HG03135 (cell line): ENCODE results near the gene GALNT9.
"Not testable (repeated sequence)": the region's sequence is repeated elsewhere in the genome, so short reads cannot be mapped to it uniquely, and the experiment has no call there.

ENCODE experiments used
- ATAC-seq: cut with Tn5 transposase; IDR thresholded peaks from one replicate; pipeline ENCODE4 v1.9.1; 2021; ENCODE audit warnings: mild to moderate bottlenecking, moderate library complexity; ENCODE audit not compliant: unreplicated experiment

GALNT9 gene

DNA sequence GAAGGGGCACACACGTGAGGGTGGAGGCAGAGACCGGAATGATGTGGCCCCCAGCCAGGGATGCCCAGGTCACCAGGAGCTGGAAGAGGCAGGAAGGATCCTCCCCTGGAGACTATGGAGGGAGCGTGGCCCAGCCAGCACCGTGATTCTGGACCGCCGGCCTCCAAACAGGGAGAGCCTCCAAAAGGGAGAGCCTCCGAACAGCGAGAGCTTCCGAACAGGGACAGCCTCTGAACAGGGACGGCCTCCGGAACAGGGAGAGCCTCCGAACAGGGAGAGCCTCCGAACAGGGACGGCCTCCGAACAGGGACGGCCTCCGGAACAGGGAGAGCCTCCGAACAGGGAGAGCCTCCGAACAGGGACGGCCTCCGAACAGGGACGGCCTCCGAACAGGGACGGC, 33.8 kb downstream of the GALNT9 start:
- not testable (repeated sequence) for ATAC-seq

DNA sequence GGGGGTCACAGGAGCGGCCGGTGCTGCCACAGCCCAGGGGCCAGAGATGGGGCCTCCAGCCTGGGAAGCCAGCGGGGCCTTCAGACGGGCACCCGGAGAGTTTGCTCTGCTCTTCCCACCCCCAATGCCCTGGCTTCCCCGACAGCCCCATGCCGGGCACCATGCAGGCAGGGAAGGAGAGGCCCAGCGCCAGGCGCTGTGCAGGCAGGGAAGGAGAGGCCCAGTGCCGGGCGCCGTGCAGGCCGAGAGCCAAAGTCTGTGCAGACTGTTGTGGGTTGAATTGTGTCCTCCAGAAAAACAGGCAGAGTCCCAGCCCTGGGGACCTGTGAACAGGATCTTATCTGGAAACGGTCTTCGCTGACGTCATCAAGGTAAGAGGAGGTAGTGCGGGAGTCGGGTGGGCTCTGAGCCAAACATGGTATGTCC, 34.3 kb downstream of the GALNT9 start:
- ATAC-seq = no peak

DNA sequence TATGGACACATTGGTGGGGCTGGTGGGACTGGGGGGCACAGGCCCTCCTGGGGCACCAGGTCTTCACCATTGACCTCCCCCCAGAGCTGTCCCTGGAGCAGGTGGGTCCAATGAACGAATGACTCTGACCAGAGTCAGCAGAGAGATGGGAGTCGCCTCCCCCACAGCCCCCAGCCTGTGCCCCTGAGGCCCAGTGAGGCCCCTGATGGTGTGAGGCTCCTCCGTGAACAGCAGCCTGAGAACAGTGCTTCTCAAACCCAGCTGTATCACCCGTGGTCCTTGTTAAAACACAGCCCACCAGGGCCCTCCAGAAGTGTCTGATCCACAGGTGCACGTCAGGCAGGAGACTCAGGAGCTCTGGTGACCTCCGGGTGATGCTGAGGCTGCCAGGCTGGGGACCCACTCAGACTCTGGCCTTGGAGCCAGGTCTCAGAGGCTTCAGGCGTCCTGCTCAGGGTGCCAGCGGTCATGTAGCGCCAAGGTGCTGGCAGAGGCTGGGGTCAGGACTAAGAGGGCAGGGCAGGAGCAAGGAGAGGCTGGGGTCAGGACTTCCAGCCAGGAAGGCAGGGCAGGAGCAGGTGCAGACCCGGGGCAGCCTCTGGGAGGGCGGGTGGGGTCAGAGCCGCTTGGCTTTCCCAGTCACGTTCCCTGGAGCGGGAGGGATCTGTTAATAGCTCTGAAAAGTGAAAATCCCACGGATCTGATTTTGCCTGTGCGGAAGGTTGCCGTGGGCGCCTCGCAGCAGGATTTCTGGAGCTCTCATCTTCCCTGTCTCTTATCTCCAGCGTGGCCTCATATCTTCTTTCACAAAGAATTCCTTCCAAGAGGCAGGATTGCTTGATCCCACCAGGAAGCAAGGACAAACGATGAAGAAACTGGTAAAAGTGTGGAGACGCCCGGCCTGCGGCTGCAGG, 35.0 kb downstream of the GALNT9 start:
- ATAC-seq = no peak

DNA sequence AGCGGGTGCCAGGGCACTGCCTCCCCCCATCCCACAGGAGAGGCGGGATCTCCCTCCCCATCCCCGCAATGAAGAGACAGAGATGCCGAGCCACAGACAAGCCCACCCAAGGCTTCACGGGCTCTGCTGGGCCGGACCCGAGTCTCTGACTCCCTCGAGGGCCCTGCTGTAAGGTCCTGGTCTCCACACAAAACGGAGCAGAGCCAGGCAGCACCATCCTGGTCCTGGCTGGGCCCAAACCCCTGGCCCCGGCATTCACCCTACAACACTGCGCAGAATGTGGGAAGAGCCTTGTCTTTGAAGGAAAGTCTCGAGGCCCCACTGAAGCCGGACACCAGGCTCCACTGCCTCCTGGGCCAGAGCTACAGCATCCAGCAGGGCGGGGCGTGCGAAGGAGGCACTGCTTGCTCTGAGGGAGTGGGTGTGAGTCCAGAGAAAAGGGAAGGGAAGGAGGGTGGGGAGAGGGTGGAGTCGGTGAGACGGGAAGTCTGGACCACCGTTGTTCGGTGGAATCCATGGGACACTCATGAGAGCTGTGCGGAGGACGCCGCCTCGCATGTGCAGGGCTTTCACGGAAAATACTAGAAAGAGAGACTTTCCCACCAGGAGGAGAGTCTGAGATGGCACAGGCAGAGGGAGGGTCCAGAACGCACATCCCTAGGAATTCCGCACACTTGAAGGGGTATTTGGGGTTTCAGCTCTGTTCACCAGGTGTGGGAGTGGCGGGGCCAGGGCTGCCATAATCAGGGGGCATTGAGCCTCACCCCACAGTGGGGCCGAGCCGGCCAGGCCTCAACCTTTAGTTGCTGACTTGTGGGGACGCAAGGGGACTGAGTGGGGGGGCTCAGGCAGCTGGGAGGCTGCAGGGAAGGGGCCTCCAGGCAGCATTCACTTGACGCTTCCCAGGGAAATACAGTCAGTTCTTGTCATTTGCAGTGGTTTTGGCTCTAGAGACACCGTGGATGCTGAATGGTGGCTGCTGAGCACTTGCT, 36.8 kb downstream of the GALNT9 start:
- ATAC-seq = no peak

DNA sequence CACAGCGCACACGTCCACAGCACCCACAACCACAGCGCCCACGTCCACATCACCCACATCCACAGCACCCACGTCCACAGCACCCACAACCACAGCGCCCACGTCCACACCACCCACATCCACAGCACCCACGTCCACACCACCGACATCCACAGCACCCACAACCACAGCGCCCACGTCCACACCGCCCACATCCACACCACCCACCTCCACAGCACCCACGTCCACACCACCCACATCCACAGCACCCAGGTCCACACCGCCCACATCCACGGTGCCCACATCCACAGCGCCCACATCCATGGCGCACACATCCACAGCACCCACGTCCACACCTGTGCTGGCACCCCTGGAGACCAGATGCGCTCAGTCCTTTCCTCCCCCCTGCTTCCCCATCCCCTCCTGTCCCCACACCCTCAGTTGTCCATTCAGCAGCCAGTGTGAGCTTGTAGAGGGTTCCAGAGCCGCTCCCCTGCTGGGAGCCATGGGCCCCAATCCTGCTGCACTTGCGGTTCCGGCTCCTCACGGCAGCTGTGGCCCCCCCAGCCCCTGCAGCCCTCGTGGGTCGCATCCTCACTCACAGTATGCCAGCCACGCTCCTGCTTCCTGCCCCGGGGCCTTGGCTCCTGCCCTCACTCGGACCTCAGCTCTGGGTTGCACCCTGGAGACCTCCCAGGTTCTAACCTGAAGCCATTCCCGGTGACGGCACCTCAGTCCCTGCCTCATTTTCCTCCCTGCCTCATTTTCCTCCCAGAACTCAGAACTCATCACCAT, 37.8 kb downstream of the GALNT9 start:
- no peak for ATAC-seq

DNA sequence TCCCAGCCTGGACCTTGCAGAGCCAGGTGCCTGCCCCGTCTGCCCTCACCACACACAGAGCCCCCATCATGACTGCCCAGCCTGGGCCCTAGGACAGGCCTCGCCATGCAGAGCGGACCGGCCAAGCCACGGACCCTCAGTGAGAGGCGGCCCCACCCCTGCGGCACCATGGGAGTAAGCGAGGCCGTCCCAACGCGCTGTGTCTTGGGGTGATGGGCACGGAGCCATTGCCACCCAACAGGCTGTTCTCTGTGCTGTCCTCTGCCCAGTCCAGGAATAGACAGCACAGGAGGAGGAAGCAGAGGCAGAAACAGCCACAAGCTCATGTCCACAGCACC, 39.2 kb downstream of the GALNT9 start:
- ATAC-seq = no peak

DNA sequence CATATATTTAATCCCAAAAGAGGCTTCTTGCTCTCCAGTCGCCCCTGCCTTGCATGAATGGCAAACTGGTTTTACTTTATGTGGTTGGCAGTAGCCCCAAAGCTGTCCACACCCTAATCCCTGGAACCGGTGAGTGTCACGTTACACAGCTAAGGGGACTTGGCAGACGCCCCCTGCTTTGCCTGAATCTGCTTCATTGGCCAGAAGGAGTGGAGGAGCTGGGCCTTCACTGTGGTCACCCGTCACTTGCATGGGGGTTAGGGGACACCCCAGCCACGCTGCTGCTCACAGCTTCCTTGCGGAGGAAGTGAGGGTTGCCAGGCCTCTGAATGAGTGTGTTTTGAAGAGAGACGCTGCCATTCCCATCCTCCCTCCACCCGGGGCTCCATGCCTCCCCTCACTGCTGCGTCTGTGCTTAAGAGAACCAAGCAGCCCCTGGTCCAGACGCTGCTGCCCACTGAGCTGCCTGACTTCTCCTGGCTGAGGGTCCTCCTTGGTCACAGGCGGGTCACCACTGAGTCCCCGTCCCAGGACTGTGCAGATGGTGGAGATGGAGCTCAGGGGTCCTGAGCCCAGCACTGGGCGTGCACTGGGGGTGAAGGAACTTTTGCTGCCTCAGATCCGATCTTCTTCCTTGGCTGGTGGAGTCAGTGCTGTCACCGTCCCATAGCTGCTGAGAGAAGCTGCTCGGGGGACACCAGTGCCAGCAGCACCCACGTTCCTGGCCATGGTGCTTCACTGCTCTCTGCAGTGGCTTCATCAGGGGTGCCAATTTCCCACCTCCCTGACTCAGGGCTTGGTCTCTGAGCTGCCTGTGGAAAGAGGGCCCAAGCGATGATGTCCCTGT, 39.8 kb downstream of the GALNT9 start:
- ATAC-seq = no peak

DNA sequence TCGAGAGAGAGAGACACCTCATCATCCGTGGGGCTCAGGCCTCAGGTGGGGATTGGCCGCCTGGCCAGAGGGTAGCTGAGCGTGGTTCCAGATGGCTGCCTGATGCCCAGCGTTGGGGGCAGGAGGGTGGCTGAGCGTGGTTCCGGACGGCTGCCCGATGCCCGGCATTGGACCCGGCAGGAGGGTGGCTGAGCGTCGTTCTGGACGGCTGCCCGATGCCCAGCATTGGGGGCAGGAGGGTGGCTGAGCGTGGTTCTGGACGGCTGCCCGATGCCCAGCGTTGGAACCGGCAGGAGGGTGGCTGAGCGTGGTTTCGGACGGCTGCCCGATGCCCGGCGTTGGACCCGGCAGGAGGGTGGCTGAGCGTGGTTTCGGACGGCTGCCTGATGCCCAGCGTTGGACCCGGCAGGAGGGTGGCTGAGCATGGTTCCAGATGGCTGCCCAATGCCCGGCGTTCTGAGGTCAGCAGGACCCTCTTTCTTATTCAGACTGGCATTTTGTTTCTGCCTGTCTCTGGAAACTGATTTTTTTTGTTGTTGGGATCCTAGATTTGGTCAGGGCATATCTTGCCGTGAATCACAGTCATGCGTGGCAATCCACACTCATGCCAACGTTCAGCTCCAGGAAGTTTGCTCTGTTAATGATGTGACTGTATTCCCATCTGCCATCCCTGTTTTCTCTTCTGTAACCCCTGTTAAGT, 40.7 kb downstream of the GALNT9 start:
- no peak for ATAC-seq

DNA sequence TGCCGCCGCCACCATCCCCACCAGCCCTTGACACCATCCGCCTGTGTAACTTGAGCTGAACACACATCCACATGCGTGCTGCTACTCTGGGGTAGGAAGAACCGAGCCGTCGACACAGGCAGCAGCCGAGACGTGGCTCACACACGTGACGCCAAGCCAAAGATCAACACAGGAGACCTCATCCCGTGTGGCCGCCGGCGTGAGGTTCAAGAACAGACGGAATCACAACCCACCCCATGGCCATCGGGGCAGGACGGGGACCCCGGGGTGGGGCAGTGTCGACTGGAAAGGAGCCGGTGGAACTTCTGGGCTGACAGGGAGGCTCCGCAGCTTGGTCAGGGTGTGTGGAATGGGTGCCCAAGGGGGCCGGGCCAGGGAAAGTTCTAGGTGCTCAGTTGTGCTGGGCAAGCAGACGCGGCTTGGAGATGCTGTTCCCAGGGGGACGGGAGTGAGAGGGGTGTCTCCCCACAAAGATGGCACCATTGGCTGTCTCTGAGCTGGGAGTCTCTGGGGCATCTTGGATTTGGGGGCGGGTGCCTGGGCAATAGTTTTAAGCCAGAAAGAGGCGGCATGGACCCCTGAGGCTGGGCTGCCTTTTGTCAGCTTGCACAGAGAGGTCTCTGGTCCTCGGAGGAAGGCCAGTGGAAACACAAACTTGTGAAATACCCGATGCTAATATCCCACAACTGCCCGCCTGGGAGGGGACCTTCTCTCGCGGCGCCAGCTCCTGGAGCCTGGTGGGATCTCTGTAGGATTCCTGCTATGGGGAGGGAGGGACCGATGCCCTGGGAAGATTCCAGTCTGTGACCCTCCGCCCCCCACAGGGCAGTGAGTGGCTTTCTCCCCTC, 41.8 kb downstream of the GALNT9 start:
- ATAC-seq = no peak

DNA sequence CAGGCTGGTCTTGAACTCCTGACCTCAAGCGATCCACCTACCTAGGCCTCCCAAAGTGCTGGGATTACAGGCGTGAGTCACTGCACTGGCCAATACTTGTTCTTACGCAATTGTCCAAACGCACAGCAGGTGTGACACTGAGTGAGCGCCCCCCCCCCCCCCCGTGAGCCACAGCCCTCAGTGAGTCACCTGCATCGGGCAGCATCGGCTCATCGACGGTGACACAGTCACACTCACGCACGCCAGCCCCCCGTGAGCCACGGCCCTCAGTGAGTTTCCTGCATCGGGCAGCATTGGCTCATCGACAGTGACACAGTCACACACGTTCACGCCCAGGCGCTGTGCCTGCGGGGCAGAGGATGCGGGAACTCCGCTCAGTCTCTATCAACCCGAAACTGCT, 42.5 kb downstream of the GALNT9 start:
- ATAC-seq = no peak

DNA sequence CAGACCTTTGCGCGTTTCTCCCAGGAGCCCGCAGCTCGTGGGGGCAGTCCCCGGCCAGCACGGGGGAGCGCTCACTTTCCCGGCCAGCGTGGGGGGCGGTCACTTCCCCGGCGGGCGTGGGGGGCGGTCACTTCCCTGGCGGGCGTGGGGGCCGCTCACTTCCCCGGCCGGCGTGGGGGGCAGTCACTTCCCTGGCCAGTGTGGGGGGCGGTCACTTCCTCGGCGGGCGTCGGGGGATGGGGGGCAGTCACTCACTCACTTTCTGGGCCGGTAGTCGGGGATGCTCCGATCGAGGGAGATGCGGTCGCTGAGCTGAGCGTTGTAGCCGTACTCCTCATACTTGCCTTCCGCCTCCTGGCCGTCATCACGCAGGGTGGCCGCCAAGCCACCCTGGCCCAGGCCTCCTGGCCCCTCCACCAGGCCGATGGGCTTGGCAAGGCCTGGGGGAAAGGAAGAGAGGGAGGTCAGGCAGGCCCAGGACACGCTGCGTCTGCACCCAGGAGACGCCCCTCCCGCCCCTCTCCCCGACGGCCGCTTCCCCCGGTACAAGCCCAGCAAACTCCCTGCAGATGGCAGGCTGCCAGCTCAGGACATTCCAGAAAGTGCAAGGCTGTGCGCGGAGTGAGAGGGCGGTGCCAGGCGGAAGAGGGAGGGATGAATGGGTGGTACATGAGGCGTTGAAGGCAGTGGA, 43.3 kb downstream of the GALNT9 start:
- no peak for ATAC-seq

DNA sequence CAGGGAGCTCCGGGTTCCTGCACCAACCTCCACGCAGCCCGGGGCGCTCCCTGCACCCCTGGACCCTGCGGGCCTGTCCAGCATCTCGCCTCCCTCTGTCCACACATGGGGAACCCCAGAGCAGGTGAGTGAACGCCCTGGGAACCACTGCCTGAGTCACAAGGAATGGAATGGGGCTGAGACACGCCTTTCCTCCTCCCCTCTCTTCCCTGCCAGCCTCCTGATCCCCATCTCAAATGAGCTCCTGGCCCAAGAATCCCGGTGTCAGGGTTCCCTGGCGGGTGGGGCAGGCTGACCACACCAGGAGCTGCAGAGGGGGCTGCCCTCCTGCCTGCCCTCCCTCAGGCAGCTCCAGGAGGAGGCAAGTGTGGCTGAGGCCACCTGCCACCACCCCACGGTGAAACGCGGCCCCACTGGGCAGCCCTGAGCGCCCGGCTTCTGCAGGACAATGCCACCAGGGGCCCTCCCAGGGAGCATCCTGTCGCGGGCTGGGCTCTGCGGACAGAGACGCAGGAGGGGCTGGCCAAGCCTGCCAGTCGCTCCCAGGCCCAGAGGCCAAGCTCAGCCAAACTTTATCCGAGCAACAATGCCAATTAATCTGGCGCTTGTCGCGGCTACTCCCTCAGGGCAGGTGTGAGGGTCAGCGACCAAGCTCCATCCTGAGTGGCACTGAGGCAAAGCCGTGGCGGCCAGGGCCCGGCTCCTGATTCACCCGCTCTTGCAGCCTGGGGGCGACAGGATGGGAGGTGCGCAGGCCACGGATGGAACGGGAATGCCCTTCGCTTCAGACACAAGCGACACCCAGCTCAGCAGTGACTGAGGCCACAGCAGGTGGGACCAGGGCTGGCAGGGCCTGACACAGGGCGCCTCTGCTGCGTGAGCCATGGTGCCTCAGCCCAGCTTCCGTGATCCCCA, 44.3 kb downstream of the GALNT9 start:
- no peak for ATAC-seq

DNA sequence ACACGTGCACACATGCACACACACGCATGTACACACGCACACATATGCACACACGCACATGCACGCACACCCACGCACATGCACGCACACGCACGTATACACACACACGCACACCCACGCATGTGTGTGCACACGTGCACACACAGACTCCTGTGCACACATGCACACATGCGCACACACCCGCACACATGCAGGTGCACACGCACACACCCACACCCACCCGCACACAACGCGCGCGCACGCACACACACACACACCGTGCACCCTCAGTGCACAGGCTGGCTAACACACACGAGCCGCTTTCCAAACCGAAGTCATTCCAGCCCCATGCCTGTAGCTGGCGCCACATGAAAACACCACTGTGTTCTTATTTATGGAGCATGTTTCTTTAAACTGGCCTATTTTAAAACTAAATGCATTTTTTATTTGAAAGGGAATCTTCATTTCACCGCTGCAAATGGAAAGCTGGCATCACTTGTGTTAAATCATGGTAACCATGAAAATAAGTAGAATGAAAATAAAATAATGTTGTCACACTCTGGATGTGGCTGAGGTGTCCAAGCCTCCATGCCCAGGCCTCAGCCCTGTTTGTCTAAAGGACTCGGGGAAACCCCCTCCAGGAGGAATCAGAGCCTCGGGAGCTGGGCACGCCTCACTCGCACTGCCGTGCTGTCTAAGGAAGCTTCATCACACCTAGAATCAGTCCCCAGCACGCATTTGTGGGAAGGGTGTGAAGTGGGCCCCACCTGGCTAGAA, 45.1 kb downstream of the GALNT9 start:
- ATAC-seq = no peak

DNA sequence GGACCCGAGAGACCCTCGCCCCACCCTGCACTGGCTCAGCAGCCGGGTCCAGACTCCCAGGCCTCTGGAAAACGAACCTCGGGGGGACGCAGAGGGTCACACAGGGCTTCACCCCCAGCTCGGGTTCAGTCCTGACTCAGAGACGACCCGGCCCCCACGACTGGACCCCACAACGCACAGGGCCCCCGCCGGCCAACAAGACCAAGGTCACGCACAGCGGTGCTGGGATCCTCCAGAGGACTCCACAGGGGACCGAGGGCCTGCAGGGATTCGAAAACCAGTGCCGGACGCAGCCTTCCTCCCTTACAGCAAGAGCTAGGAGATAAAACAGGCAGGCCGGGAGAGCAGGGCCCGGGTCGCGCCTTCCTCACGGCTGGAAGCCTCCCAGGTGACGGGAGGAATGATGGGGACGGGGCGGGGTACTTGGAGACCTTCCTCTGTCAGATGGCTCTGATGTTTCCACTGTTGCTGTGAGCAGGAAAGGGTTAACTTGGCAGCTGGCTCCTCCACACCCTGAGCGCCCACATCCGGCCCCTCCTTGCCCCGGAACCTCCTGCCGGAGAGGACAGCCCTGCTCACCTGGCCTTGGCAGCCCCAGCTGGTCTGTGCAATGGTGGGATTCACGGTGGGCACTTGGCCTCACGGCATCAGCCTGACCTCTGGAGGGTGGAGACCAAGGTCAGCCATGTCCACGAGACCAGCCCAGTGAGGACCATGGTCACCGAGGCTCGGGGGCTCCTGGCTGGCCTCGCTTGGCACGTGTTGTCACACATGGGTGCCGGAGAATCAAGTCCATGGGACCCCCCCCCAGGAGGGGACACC, 46.2 kb downstream of the GALNT9 start:
- ATAC-seq = no peak
